LoVo (cell line): Measurements from ENCODE around the gene GPATCH2.

ENCODE experiments used
- DNase-seq: peaks from one replicate; pipeline ENCODE4 v3.0.0-alpha.2; 2016; ENCODE audit warnings: low spot score

GPATCH2 gene

GRCh38 chr1:217630711-217631591, at the start of gene GPATCH2, which contains the start of gene SPATA17:
Gene GPATCH2, minus strand, starts transcription at chr1:217631090. Its CDS starts 119 bp downstream, at chr1:217630971.
Gene SPATA17, plus strand, starts transcription at chr1:217631344. Its CDS starts 35 bp downstream, at chr1:217631379.
- peak; percentile 89 for DNase-seq

GRCh38 chr1:217674028-217674729, 43.3 kb upstream of the GPATCH2 start:
- no peak for DNase-seq

- no peak for DNase-seq
Observed at GRCh38 chr1:217673387-217673786, 42.5 kb upstream of the GPATCH2 start.

GRCh38 chr1:217668351-217668940, 37.6 kb upstream of the GPATCH2 start:
- DNase-seq: no peak

- no peak for DNase-seq
Observed at GRCh38 chr1:217661407-217661806, 30.5 kb upstream of the GPATCH2 start.

- peak; percentile 30 for DNase-seq
Observed at GRCh38 chr1:217660353-217661062, 29.6 kb upstream of the GPATCH2 start.

- no peak for DNase-seq
Observed at GRCh38 chr1:217650674-217651073, 19.8 kb upstream of the GPATCH2 start.

- no peak for DNase-seq
Observed at GRCh38 chr1:217647791-217648190, 16.9 kb upstream of the GPATCH2 start.

GRCh38 chr1:217642455-217642854, 11.6 kb upstream of the GPATCH2 start:
- DNase-seq: no peak

GRCh38 chr1:217627431-217627830, 3.5 kb downstream of the GPATCH2 start:
- DNase-seq: no peak

- no peak for DNase-seq
Observed at GRCh38 chr1:217626321-217626720, 4.6 kb downstream of the GPATCH2 start.

GRCh38 chr1:217622042-217622441, 8.8 kb downstream of the GPATCH2 start:
- DNase-seq: no peak

- no peak for DNase-seq
Observed at GRCh38 chr1:217620814-217621213, 10.1 kb downstream of the GPATCH2 start.

GRCh38 chr1:217617126-217617525, 13.8 kb downstream of the GPATCH2 start:
- DNase-seq: no peak

- no peak for DNase-seq
Observed at GRCh38 chr1:217614200-217614712, 16.6 kb downstream of the GPATCH2 start.

- DNase-seq: no peak
Observed at GRCh38 chr1:217605390-217605789, 25.5 kb downstream of the GPATCH2 start.

GRCh38 chr1:217602380-217602779, 28.5 kb downstream of the GPATCH2 start:
- DNase-seq: no peak

- DNase-seq: no peak
Observed at GRCh38 chr1:217599154-217599553, 31.7 kb downstream of the GPATCH2 start.

- DNase-seq: no peak
Observed at GRCh38 chr1:217590598-217590997, 40.3 kb downstream of the GPATCH2 start.

- DNase-seq: no peak
Observed at GRCh38 chr1:217586586-217586985, 44.3 kb downstream of the GPATCH2 start.

GRCh38 chr1:217585577-217585976, 45.3 kb downstream of the GPATCH2 start:
- DNase-seq: no peak
